ENCODE results near the gene CCDC197.

DNA sequence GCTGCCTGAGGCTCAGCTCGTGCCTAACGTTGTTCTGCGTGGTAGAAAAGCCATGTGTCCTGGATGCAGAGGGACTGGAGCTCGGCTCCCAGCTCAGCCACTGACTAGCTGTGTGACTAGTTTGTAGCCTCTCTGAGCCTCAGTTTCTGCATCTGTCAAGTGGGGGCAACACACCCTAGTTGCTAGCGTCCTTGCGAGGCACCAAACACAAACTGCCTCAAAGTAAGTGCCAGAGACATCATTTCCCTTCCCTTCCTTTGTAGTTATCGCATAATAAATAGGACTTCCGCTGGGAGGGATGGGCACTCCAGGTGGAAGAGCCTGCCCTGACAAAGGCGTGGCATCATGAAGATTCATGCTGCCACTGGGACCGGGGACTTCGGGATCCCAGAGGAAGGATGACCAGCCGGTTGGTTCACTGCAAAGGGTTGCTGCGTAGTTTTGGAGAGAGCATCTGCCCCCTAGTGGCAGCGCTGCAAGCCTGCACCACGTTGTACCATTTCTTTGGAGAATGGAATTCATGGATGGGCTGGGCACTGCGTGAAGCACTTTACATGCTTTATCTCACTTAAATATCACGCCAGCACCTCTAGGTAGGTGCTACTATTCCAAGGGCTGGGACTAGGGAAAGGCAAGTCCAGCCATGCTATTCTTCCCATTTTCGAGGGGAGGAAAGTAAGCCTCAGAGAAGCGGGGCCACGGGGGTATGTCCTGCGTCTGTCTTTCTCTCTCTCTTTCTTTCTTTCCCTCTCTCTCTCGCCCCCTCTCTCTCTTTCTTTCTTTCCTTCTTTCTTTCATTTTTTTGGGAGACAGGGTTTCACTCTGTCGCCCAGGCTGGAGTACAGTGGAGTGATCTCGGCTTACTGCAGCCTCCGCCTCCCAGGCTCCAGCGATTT lies 4.6 kb downstream of the CCDC197 start:
- TF ChIP-seq, protein P1, sequence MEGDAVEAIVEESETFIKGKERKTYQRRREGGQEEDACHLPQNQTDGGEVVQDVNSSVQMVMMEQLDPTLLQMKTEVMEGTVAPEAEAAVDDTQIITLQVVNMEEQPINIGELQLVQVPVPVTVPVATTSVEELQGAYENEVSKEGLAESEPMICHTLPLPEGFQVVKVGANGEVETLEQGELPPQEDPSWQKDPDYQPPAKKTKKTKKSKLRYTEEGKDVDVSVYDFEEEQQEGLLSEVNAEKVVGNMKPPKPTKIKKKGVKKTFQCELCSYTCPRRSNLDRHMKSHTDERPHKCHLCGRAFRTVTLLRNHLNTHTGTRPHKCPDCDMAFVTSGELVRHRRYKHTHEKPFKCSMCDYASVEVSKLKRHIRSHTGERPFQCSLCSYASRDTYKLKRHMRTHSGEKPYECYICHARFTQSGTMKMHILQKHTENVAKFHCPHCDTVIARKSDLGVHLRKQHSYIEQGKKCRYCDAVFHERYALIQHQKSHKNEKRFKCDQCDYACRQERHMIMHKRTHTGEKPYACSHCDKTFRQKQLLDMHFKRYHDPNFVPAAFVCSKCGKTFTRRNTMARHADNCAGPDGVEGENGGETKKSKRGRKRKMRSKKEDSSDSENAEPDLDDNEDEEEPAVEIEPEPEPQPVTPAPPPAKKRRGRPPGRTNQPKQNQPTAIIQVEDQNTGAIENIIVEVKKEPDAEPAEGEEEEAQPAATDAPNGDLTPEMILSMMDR (IDR thresholded peaks at IDR 0.05; ENCODE audit: low read length) = peak; percentile 81
- TF ChIP-seq EZH2phosphoT487 (IDR thresholded peaks at IDR 0.05; ENCODE audit: low read length) = no peak
- TF ChIP-seq EZH2 (optimal IDR thresholded peaks at IDR 0.05; ENCODE audit: low read depth, low read length) = no peak
